ENCODE measurements around the gene TUBA4A.
"Not testable (repeated sequence)": the region's sequence is repeated elsewhere in the genome, so short reads cannot be mapped to it uniquely, and the experiment has no call there.

TUBA4A gene

DNA sequence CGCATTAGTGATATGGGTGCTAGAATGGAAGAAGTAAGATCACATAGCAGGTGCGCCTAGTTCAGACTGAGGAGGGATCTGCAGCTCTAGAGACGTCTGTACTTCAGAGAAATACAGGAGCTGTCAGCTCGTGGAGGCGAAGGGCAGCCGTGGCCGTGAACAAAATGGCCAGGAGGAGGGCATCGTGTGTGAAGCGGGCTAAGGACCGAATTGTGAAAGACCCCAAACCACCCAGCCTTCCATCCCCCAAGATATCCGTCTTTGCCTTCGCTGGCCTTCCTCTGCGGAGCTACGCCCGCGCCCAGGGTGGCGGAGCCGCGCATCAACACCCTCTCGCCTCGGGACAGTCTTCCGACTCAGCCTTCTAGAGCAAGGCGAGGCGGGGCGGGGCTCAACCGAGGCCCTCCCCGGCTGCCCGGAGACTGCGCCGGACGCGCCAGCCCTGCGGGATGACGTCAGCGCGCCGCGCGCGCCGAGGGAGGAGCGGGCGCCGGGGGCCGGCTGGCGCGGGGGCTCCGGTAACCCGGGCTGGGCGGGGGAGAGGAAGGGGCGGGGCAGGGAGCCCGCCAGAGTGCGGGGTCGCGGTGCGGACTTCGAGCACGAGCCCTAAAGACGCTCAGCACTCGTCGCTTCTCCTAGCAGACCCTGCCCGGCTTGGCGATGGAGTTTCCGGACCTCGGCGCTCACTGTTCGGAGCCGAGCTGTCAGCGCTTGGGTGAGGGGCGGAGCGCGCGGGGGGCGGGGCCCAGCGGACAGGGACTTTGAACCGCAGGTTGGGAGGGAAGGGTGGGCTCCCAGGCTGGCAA is 47.2 kb downstream of the TUBA4A start, which contains the start of gene ZFAND2B:
TSS of gene ZFAND2B (plus strand) at position 455 of the 806 bp plus-strand sequence. CDS start at position 661, 206 bp downstream.
- Histone ChIP-seq H3K4me3 (ENCODE audit: insufficient read depth, low read depth, low read length, poor library complexity, severe bottlenecking) (peak within 1 kb of the TSS; percentile 68), H3K4me1 (ENCODE audit: control insufficient read depth, insufficient read depth, low read length, poor library complexity, severe bottlenecking) (peaks cover 10% of the 10 kb centered on the region), H3K27ac (ENCODE audit: insufficient read depth, low read length, poor library complexity, severe bottlenecking) (peak within 1 kb of the TSS; percentile 92), H3K9me3 (ENCODE audit: control insufficient read depth, low read length) (no peaks in the 10 kb centered on the region), H3K36me3 (ENCODE audit: control insufficient read depth, insufficient read depth, low read length) (no peaks in the 10 kb centered on the region), H3K27me3 (replicated peaks; ENCODE audit: control insufficient read depth, insufficient read depth, low read length, poor library complexity, severe bottlenecking) (no peaks in the 10 kb centered on the region)
- DNase-seq: peak; percentile 90 to 93 (median 91)

DNA sequence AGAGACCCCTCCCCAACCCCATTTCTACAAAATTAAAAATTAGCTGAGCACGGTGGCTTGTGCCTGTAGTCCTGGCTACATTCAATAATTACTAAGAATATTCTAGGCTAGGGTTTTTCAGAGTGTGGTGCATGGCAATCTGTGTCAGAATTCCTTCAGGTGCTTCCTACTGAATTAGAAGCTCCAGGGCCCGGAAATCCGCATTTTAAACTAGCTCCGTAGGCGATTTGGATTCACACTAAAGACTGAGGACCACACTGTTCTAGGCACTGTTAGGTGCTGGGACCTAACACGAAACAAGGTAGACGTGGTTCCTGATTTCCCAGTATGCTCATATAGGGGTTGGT is 47.8 kb downstream of the TUBA4A start:
- H3K27ac ChIP-seq (ENCODE audit: insufficient read depth, low read length, poor library complexity, severe bottlenecking): peak overlapping the region; percentile 92

DNA sequence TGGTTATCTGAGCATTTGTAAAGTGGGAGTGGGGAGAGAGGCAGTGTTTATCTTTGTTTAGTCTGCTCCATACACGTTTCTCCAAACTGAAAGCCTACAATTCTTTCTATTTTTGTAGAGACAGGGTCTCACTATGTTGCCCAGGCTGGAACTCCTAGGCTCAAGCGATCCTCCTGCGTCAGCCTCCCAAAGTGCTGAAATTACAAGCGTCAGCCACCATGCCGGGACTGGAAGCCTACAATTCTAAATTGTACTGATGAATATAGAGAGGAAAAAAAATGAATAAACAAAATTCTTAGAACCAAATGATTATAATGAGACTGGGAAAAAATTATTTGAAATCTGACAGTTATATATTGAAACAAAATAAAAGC is 48.6 kb downstream of the TUBA4A start:
- no peaks in the 10 kb centered on the region for H3K27me3 ChIP-seq (replicated peaks; ENCODE audit: control insufficient read depth, insufficient read depth, low read length, poor library complexity, severe bottlenecking)
- H3K4me3 ChIP-seq (ENCODE audit: insufficient read depth, low read depth, low read length, poor library complexity, severe bottlenecking): no peak overlapping the region
- no peak overlapping the region for H3K27ac ChIP-seq (ENCODE audit: insufficient read depth, low read length, poor library complexity, severe bottlenecking)
- DNase-seq: no peak
- no peaks in the 10 kb centered on the region for H3K9me3 ChIP-seq (ENCODE audit: control insufficient read depth, low read length)
- peaks cover 5% of the 10 kb centered on the region for H3K4me1 ChIP-seq (ENCODE audit: control insufficient read depth, insufficient read depth, low read length, poor library complexity, severe bottlenecking)
- H3K36me3 ChIP-seq (ENCODE audit: control insufficient read depth, insufficient read depth, low read length): no peaks in the 10 kb centered on the region

More for the DNA sequence above, 47.8 kb downstream of the TUBA4A start:
- H3K4me3 ChIP-seq (ENCODE audit: insufficient read depth, low read depth, low read length, poor library complexity, severe bottlenecking): peak overlapping the region; percentile 68
- H3K9me3 ChIP-seq (ENCODE audit: control insufficient read depth, low read length): no peaks in the 10 kb centered on the region
- no peaks in the 10 kb centered on the region for H3K27me3 ChIP-seq (replicated peaks; ENCODE audit: control insufficient read depth, insufficient read depth, low read length, poor library complexity, severe bottlenecking)
- no peak for DNase-seq
- no peaks in the 10 kb centered on the region for H3K36me3 ChIP-seq (ENCODE audit: control insufficient read depth, insufficient read depth, low read length)
- peaks cover 6% of the 10 kb centered on the region for H3K4me1 ChIP-seq (ENCODE audit: control insufficient read depth, insufficient read depth, low read length, poor library complexity, severe bottlenecking)

DNA sequence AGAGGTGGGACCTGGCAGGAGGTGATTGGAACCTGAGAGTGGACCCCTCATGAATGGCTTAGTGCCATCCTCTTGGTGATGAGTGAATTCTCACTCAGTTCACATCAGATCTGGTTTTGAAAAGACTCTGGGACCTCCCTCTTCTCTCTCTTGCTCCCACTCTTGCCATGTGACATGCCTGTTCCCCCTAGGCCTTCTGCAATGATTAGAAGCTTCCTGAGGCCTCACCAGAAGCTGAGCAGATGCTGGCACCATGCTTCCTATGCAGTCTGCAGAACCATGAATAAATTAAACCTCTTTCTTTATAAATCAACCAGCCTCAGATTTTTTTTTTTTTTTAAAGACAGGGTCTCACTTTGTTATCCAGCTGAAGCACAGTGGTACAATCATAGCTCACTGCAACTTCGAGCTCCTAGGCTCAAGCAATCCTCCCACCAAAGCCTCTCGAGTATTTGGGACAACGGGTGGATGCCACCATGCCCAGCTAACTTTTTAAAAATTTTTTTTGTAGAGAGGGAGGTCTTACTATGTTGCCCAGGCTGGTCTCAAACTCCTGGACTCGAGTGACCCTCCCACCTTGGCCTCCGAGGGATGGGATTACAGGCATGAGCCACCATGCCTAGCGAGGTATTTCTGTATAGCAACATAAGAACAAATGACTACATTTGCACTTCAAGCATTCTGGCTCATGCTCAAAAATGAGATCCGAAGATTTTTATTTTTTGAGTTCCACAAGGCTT is 49.1 kb downstream of the TUBA4A start:
- Histone ChIP-seq H3K9me3 (ENCODE audit: control insufficient read depth, low read length) (no peaks in the 10 kb centered on the region), H3K27ac (ENCODE audit: insufficient read depth, low read length, poor library complexity, severe bottlenecking) (no peak overlapping the region), H3K4me3 (ENCODE audit: insufficient read depth, low read depth, low read length, poor library complexity, severe bottlenecking) (no peak overlapping the region), H3K36me3 (ENCODE audit: control insufficient read depth, insufficient read depth, low read length) (no peaks in the 10 kb centered on the region), H3K27me3 (replicated peaks; ENCODE audit: control insufficient read depth, insufficient read depth, low read length, poor library complexity, severe bottlenecking) (no peaks in the 10 kb centered on the region), H3K4me1 (ENCODE audit: control insufficient read depth, insufficient read depth, low read length, poor library complexity, severe bottlenecking) (peaks cover 5% of the 10 kb centered on the region)
- no peak for DNase-seq

DNA sequence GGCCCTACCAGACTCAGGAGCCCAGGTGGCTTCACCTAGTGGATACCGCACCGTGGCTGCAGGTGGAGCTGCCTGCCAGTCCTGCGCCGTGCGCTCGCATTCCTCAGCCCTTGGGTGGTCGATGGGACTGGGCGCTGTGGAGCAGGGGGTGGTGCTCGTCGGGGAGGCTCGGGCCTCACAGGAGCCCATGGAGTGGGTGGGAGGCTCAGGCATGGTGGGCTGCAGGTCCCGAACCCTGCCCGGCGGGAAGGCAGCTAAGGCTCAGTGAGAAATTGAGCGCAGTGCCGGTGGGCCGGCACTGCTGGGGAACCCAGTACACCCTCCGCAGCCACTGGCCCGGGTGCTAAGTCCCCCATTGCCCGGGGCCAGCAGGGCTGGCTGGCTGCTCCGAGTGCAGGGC is 52.4 kb downstream of the TUBA4A start:
- not testable (repeated sequence) for H3K27me3 ChIP-seq (replicated peaks; ENCODE audit: control insufficient read depth, insufficient read depth, low read length, poor library complexity, severe bottlenecking); DNase-seq; H3K9me3 ChIP-seq (ENCODE audit: control insufficient read depth, low read length); H3K4me3 ChIP-seq (ENCODE audit: insufficient read depth, low read depth, low read length, poor library complexity, severe bottlenecking); H3K27ac ChIP-seq (ENCODE audit: insufficient read depth, low read length, poor library complexity, severe bottlenecking); H3K4me1 ChIP-seq (ENCODE audit: control insufficient read depth, insufficient read depth, low read length, poor library complexity, severe bottlenecking); H3K36me3 ChIP-seq (ENCODE audit: control insufficient read depth, insufficient read depth, low read length)

DNA sequence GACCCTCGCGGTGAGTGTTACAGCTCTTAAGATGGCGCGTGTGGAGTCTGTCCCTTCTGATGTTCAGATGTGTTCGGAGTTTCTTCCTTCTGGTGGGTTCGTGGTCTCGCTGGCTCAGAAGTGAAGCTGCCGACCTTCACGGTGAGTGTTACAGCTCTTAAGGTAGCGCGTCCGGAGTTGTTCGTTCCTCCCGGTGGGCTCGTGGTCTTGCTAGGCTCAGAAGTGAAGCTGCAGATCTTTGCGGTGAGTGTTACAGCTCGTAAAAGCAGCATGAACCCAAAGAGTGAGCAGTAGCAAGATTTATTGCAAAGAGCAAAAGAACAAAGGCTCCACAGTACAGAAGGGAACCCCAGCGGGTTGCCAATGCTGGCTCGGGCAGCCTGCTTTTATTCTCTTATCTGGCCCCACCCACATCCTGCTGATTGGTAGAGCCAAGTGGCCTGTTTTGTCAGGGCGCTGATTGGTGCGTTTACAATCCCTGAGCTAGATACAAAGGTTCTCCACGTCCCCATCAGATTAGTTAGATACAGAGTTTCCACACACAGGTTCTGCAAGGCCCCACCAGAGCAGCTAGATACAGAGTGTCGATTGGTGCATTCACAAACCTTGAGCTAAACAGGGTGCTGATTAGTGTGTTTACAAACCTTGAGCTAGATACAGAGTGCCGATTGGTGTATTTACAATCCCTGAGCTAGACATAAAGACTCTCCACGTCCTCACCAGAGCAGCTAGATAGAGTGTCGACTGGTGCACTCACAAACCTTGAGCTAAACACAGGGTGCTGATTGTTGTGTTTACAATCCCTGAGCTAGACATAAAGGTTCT is 53.0 kb downstream of the TUBA4A start:
- DNase-seq; H3K9me3 ChIP-seq (ENCODE audit: control insufficient read depth, low read length); H3K36me3 ChIP-seq (ENCODE audit: control insufficient read depth, insufficient read depth, low read length); H3K4me1 ChIP-seq (ENCODE audit: control insufficient read depth, insufficient read depth, low read length, poor library complexity, severe bottlenecking); H3K27ac ChIP-seq (ENCODE audit: insufficient read depth, low read length, poor library complexity, severe bottlenecking); H3K27me3 ChIP-seq (replicated peaks; ENCODE audit: control insufficient read depth, insufficient read depth, low read length, poor library complexity, severe bottlenecking); H3K4me3 ChIP-seq (ENCODE audit: insufficient read depth, low read depth, low read length, poor library complexity, severe bottlenecking): not testable (repeated sequence)
